ENCODE results near the gene HSPBP1.
"Not testable (repeated sequence)": the region's sequence is repeated elsewhere in the genome, so short reads cannot be mapped to it uniquely, and the experiment has no call there.

The HSPBP1 gene

DNA sequence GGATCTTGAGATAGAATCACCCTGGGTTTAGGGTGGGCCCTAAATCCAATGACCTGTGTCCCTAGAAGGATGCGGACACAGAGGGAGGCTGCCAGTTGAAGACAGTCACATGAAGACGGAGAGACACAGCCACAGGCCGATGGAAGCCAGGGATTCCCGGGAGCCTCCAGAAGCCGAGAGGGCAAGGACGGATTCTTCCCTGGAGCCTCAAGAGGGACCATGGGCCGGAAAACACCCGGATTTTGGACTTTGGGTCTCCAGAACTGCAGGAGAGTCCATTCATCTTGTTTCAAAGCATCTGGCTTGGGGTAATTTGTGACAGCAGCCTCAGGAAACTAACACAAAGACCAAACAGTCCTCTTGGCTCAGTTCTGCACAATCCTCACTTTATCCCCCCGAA is 53.6 kb downstream of the HSPBP1 start:
- H3K4me3 ChIP-seq (replicated peaks; ENCODE audit: low read depth, low read length) = no peak overlapping the region
- TF ChIP-seq, protein P1, sequence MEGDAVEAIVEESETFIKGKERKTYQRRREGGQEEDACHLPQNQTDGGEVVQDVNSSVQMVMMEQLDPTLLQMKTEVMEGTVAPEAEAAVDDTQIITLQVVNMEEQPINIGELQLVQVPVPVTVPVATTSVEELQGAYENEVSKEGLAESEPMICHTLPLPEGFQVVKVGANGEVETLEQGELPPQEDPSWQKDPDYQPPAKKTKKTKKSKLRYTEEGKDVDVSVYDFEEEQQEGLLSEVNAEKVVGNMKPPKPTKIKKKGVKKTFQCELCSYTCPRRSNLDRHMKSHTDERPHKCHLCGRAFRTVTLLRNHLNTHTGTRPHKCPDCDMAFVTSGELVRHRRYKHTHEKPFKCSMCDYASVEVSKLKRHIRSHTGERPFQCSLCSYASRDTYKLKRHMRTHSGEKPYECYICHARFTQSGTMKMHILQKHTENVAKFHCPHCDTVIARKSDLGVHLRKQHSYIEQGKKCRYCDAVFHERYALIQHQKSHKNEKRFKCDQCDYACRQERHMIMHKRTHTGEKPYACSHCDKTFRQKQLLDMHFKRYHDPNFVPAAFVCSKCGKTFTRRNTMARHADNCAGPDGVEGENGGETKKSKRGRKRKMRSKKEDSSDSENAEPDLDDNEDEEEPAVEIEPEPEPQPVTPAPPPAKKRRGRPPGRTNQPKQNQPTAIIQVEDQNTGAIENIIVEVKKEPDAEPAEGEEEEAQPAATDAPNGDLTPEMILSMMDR (IDR thresholded peaks at IDR 0.05; ENCODE audit: low read depth, low read length, missing control alignments) = no peak
- no peak for DNase-seq (ENCODE audit: extremely low read depth, low read depth)

GRCh38 chr19:55225415-55225958 is 54.4 kb downstream of the HSPBP1 start:
- TF ChIP-seq, protein P1 (IDR thresholded peaks at IDR 0.05; ENCODE audit: low read depth, low read length, missing control alignments) = no peak
- no peak for DNase-seq (ENCODE audit: extremely low read depth, low read depth)
- no peak overlapping the region for H3K4me3 ChIP-seq (replicated peaks; ENCODE audit: low read depth, low read length)

DNA sequence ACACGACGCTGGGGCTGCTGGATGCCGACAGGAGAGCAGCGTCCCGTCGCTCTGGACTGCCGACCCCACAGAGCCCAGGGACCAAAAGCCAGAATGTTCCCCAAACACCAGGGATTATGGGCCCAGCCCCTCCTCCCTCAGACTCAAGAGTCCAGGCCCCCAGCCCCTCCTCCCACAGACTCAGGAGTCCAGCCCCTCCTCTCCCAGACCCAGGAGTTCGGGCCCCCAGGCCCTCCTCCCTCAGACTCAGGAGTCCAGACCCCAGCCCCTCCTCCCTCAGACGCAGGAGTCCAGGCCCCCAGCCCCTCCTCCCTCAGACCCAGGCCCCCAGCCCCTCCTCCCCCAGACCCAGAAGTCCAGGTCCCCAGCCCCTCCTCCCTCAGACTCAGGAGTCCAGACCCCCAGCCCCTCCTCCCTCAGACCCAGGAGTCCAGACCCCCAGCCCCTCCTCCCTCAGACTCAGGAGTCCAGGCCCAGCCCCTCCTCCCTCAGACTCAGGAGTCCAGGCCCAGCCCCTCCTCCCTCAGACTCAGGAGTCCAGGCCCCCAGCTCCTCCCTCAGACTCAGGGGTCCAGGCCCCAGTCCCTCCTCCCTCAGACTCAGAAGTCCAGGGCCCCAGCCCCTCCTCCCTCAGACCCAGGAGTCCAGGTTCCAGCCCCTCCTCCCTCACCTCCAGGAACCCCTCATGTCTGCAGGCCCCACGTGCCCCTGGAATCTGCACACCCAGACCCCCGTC is 55.1 kb downstream of the HSPBP1 start:
- DNase-seq (ENCODE audit: extremely low read depth, low read depth); H3K4me3 ChIP-seq (replicated peaks; ENCODE audit: low read depth, low read length): not testable (repeated sequence)

DNA sequence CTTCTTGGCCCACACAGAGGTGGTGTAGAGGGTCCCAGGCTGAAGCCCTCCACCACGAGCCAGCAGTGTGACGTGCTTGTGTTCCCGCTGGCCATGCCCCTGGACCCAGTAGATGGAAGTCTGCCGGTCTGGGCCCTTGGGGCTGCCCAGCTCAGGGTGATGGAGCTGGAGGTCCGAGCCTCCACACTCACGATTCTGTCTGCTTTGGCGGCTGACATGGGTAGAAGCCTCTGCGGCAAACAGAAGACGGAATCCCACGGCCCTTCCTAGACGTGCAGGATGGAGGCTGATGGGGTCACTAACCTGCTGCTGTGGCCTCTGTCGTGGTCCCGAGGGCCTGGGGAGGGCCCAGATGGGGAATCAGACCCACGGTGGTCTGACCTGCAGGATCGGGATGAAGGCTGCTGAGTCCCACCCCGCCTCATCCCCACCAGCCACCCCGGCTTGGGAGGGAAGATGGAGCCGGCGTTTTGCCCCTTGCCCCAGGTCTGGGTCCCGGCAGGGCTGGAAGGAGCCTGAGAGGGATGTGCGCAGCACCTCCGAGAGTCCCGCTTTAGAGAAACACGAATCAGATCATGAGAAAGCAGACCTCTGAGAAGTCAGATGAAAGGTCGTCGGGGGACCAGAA is 55.8 kb downstream of the HSPBP1 start:
- H3K4me3 ChIP-seq (replicated peaks; ENCODE audit: low read depth, low read length) = no peak overlapping the region
- DNase-seq (ENCODE audit: extremely low read depth, low read depth) = no peak
- TF ChIP-seq, protein P1 (IDR thresholded peaks at IDR 0.05; ENCODE audit: low read depth, low read length, missing control alignments) = no peak

DNA sequence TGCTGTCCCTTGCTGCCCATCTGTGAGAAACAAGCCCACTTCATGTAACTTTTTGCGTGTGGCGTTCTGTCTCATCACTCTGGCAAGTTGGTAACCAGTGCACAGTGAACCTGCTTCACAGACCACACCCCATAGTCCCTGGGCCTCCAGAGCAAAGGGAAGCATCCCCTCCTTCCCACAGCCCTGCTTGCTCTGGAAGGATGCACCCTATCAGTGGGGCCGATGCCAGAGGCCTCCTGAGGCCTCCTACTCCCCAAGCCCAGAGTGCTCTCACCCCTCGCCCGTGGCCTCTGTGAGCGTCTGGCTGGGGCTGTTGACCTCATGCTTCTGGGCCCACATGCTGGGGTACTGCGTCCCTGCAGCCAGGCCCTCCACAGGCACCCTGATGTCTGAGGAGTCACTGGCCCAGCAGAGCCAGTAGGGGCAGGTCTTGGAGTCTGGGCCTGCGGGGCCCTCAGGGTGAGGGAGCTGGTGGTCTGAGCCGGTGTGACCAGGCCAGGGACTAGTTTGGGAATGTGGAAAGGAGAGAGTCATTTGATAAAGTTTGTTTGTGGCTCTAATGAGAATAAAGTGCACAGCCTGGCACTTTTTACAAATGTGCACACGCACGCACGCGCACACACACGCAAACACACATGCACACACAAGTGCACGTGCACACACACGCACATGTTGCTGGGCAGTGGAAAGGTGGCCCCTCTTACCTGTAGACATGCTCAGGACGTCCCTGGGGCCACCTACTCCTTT is 56.4 kb downstream of the HSPBP1 start:
- no peak overlapping the region for H3K4me3 ChIP-seq (replicated peaks; ENCODE audit: low read depth, low read length)
- TF ChIP-seq, protein P1 (IDR thresholded peaks at IDR 0.05; ENCODE audit: low read depth, low read length, missing control alignments) = no peak
- DNase-seq (ENCODE audit: extremely low read depth, low read depth) = no peak

DNA sequence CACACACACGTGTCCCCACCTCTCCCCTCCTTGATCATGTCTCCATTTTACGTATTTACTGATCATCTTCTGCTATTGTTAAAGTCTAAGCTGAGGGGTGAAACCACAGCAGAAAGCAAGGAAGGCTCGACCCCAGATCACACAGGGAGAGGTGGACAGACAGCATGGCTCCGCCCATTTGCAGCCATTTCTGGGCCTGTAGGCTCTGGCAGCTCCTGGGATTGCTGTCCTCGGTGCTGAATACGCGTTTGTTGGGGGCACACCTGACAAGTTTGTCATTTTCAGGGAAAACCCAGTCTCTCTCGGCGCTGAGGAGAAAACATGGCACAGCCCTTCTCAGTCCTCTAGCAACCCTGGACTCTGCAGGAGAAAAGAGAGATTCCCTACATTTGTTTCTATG is 59.4 kb downstream of the HSPBP1 start:
- DNase-seq (ENCODE audit: extremely low read depth, low read depth) = no peak
- TF ChIP-seq, protein P1 (IDR thresholded peaks at IDR 0.05; ENCODE audit: low read depth, low read length, missing control alignments) = no peak
- no peak overlapping the region for H3K4me3 ChIP-seq (replicated peaks; ENCODE audit: low read depth, low read length)

All from HFF-Myc (cell line).